ENCODE measurements around the gene NUP62CL.
"Not testable (repeated sequence)": the region's sequence is repeated elsewhere in the genome, so short reads cannot be mapped to it uniquely, and the experiment has no call there.

The NUP62CL gene, protein sequence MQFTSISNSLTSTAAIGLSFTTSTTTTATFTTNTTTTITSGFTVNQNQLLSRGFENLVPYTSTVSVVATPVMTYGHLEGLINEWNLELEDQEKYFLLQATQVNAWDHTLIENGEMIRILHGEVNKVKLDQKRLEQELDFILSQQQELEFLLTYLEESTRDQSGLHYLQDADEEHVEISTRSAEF

GRCh38 chrX:107205770-107206696 lies at the start of gene NUP62CL, which contains the start of gene DNAAF6:
Gene NUP62CL, minus strand, starts transcription at chrX:107206433. Its CDS starts 31,287 bp downstream, at chrX:107175146.
Gene DNAAF6, plus strand, starts transcription at chrX:107206611. Its CDS starts 6,265 bp downstream, at chrX:107212876.
- in situ Hi-C loops (cut with MboI; ENCODE audit: low sequenced_read_pairs), result no loop called here

DNA sequence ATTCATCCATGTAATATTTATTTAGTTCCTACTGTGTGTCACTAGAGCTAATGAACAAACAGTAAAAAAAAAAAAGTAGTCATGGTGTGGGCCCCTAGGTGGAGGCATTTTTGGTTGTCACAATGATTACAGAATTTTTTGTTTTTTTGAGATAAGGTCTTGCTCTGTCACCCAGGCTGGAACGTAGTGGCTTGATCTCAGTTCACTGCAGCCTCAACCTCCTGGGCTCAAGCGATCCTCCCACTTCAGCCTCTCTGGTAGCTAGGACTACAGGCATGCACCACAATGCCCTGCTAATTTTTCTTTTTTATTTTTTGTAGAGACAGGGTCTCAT lies 22.2 kb upstream of the NUP62CL start:
- in situ Hi-C loops (cut with MboI; ENCODE audit: low sequenced_read_pairs), result no loop called here

GRCh38 chrX:107227780-107228485 lies 21.7 kb upstream of the NUP62CL start:
- in situ Hi-C loops (cut with MboI; ENCODE audit: low sequenced_read_pairs), result no loop called here

GRCh38 chrX:107226757-107227156 lies 20.5 kb upstream of the NUP62CL start:
- in situ Hi-C loops (cut with MboI; ENCODE audit: low sequenced_read_pairs), result no loop called here

DNA sequence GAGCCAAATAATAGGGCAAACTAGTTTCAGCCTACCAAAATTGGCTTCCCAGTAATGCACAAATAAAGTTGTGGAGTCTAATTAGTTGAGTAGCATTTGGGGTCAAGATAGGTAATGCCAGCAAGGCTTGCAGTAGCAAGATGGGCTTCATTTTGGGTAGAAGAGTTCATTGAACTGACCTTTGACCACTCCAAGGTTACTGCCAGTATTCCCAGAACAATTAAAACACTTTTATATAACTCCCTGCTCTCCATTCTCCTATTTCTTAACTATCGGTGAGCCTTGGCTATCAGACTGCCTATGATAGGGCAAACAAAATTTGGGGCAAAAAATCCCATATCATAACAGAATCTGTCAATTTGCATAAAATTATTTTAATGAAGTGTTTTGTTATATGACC lies 7.2 kb upstream of the NUP62CL start:
- in situ Hi-C loops (cut with MboI; ENCODE audit: low sequenced_read_pairs), result no loop called here

DNA sequence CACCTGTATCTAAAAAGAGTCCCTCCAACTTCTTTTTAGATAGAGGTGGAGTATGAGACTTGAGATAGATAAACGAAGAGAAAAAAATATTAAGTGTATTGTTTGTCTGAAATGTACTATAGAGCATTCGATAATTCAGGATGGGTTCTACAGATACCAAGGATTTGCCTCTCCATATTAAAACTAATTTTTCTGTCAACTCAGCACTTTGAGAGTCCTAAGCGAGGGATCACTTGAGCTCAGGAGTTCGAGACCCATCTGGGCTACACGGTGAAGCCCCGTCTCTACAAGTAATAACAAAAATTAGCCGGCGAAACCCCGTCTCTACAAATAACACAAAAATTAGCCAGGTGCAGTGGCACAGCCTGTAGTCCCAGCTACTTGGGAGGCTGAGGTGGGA lies 1.7 kb upstream of the NUP62CL start:
- in situ Hi-C loops (cut with MboI; ENCODE audit: low sequenced_read_pairs), result no loop called here

DNA sequence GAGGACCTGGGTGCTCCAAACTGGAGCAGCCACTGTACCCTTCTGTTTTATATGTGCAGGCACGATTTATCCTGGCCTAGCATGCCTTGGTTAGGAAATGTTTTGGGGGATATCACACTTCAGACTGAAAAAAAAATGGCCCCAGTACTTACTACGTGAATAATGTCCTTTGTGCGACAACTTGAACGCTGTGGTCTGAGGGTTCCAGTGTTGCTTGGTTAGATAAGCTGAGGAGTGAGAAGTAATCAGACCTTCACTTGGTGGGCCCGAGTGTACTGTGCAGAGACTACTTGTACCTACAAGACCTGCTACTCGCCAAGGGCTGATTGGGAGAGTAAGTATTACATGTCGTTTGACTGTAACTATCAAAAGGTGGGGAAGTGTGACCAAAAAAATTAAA lies 856 bp upstream of the NUP62CL start:
- in situ Hi-C loops (cut with MboI; ENCODE audit: low sequenced_read_pairs), result no loop called here

GRCh38 chrX:107206697-107207065 lies 448 bp upstream of the NUP62CL start:
- in situ Hi-C loops (cut with MboI; ENCODE audit: low sequenced_read_pairs), result no loop called here

- in situ Hi-C loops (cut with MboI; ENCODE audit: low sequenced_read_pairs), result no loop called here
Observed at GRCh38 chrX:107204068-107204605, 2.1 kb downstream of the NUP62CL start.

DNA sequence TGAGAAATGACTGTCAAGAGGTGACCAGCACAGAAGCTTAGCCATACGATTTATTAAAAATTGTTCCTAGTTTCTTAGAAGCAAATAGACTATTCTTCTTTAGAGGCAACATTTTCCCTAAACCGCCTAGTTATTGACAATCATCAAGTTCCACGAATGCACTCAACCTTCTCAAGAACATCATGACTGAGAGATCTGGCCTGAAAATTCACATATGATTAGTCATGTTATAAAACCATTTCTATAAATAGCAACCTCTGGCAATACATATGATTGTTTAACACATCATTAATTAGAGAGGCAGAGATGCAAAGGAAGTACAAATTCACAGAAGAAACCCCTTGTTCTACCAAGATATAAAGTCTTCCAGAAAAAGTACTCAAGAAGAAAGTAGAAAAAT lies 6.7 kb downstream of the NUP62CL start:
- in situ Hi-C loops (cut with MboI; ENCODE audit: low sequenced_read_pairs), result no loop called here

DNA sequence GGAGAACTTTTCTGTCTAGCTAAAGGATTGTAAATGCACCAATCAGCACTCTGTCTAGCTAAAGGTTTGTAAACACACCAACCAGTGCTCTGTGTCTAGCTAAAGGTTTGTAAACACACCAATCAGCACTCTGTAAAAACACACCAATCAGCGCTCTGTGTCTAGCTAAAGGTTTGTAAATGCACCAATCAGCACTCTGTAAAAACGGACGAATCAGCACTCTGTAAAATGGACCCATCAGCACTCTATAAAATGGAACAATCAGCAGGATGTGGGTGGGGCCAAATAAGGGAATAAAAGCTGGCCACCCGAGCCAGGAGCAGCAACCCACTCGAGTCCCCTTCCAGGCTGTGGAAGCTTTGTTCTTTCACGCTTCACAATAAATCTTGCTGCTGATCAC lies 8.2 kb downstream of the NUP62CL start:
- in situ Hi-C loops (cut with MboI; ENCODE audit: low sequenced_read_pairs), result not testable (repeated sequence)

DNA sequence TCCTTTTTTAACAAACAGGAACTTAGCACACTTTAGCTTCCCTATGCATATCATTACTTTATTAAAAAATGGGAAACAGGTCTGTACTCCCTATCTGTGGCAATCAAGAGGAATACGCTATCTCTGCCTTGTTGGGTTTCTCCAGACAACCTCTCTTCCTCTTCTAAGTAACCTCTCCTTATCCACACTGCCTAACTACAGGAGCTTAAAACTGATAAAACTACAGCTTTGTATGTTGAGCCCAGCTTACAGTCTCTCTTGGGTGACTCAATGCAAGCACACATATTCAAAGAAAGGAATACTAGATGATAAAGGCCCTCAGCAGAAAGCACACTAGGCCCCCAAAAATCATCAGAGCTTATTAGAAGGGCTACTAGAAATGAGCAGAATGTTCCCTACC lies 8.9 kb downstream of the NUP62CL start:
- in situ Hi-C loops (cut with MboI; ENCODE audit: low sequenced_read_pairs), result no loop called here

DNA sequence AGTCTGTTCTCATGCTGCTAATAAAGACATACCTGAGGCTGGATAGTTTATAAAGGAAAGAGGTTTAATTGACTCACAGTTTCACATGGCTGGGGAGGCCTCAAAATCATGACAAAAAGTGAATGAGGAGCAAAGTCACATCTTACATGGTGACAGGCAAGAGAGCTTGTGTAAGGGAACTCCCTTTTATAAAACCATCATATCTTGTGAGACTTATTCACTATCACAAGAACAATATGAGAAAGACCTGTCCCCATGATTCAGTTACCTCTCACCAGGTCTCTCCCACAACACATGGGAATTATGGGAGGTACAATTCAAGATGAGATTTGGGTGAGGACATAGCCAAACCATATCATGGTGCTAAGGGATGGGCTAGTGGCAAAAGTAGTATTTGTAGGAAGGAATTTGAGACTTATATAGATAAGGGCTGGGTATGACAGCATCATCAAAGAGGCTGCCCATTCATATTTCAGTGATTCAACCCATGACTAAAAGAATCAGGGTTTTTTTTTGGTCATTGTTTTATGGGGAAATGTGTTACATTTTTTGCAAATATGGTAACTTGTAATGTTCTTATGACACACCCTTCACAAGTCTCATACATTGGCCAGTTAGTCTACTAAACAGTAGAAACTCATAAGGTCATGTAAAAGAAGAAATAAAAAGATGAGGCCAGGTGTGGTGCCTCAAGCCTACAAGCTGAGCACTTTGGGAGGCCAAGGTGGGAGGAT lies 34.7 kb downstream of the NUP62CL start:
- in situ Hi-C loops (cut with MboI; ENCODE audit: low sequenced_read_pairs), result no loop called here

- in situ Hi-C loops (cut with MboI; ENCODE audit: low sequenced_read_pairs), result no loop called here
Observed at GRCh38 chrX:107168712-107169111, 37.5 kb downstream of the NUP62CL start.

DNA sequence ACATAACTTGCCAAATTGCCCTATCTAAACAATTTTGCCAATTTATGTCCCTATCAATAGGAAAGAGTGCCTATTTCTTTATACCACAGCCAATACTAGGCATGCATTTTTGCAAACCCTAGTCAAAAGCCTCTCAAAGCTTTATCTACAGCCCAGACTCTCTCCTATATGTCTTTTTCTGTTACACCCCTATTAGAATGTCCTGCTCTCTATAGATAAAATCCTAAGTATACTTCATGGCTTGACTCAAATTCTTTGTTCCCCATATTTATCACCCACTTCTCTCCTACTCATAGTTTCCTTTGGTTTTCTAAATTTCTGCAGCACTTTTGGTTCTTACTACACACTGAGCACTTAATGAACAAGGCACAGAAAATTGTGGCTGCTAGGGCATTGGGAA lies 38.0 kb downstream of the NUP62CL start:
- in situ Hi-C loops (cut with MboI; ENCODE audit: low sequenced_read_pairs), result no loop called here

GRCh38 chrX:107167163-107167921 lies 38.9 kb downstream of the NUP62CL start:
- in situ Hi-C loops (cut with MboI; ENCODE audit: low sequenced_read_pairs), result no loop called here

GRCh38 chrX:107157618-107158017 lies 48.6 kb downstream of the NUP62CL start:
- in situ Hi-C loops (cut with MboI; ENCODE audit: low sequenced_read_pairs), result not testable (repeated sequence)

GRCh38 chrX:107155621-107156430 lies 50.4 kb downstream of the NUP62CL start:
- in situ Hi-C loops (cut with MboI; ENCODE audit: low sequenced_read_pairs), result not testable (repeated sequence)

All from HL-60/S4 (cell line).